Natural killer cell (primary cell): ENCODE measurements around the gene PCDH9. TPM values are rescaled to one million over a fixed set of nuclear protein-coding genes. Genes with fewer than 3 reads are reported as not detected.
"Not testable (repeated sequence)": the region's sequence is repeated elsewhere in the genome, so short reads cannot be mapped to it uniquely, and the experiment has no call there.

ENCODE experiments used
- ATAC-seq, 3 donors: fragments of 150-1000 bp in 2 of 3; fragments of 200-7000 bp in 1 of 3; cut with Tn5 transposase; 1 replicate in 1 of 3; 2 replicates in 2 of 3; pipeline ENCODE4 v1.10.0; 2021; ENCODE audit warnings: mild to moderate bottlenecking in 2 of 3, moderate library complexity in 2 of 3
- DNase-seq, 2 donors: peaks; one replicate each; pipeline versions ENCODE4 v3.0.0 to v3.0.0-alpha.2; 2013 to 2021; ENCODE audit warnings: mixed read lengths in 1 of 2
- H3K27ac ChIP-seq: one replicate; pipeline ENCODE4 v1.5.1; 2013; ENCODE audit warnings: mild to moderate bottlenecking, low read length
- H3K27me3 ChIP-seq: one replicate; pipeline ENCODE4 v1.6.1; 2013; ENCODE audit warnings: low read length; ENCODE audit not compliant: control insufficient read depth, insufficient read depth
- H3K36me3 ChIP-seq: one replicate; pipeline ENCODE4 v1.6.1; 2013; ENCODE audit warnings: low read length; ENCODE audit not compliant: control insufficient read depth, insufficient read depth
- H3K4me1 ChIP-seq: one replicate; pipeline ENCODE4 v1.6.1; 2013; ENCODE audit warnings: low read length; ENCODE audit not compliant: control insufficient read depth, insufficient read depth
- H3K4me3 ChIP-seq: one replicate; pipeline ENCODE4 v1.5.1; 2013; ENCODE audit warnings: low read length
- H3K9me3 ChIP-seq: one replicate; pipeline ENCODE4 v1.6.1; 2013; ENCODE audit warnings: low read length; ENCODE audit not compliant: control insufficient read depth, insufficient read depth
- H3K27ac Mint-ChIP-seq, 2 donors: one replicate each; pipeline ENCODE4 v1.8.0; 2022; ENCODE audit warnings: mild to moderate bottlenecking in 2 of 2, mixed read lengths in 2 of 2, moderate library complexity in 1 of 2
- H3K27me3 Mint-ChIP-seq, 2 donors: one replicate each; pipeline ENCODE4 v1.8.0; 2022; ENCODE audit warnings: low read depth in 2 of 2, mixed read lengths in 2 of 2
- H3K36me3 Mint-ChIP-seq: one replicate; pipeline ENCODE4 v1.8.0; 2022; ENCODE audit warnings: mixed read lengths
- H3K4me1 Mint-ChIP-seq, 2 donors: one replicate each; pipeline ENCODE4 v1.8.0; 2022; ENCODE audit warnings: mixed read lengths in 2 of 2
- H3K4me3 Mint-ChIP-seq: one replicate; pipeline ENCODE4 v1.8.0; 2022; ENCODE audit warnings: mild to moderate bottlenecking, moderate library complexity, mixed read lengths
- H3K9me3 Mint-ChIP-seq, 2 donors: one replicate each; pipeline ENCODE4 v1.8.0; 2022; ENCODE audit warnings: mixed read lengths in 2 of 2
- WGBS: methylation state at CpG from one replicate; pipeline ENCODE4 v1.1.7; 2013; ENCODE audit warnings: missing lambda C conversion rate; ENCODE audit not compliant: insufficient coverage; 5-methylcytosine and 5-hydroxymethylcytosine counted together
- intact Hi-C: fragments of 100-400 bp; cut with micrococcal nuclease; formaldehyde crosslinking; loops from one replicate; pipeline ENCODE4 v1.14.2; 2022
- total RNA-seq, 4 donors: library from RNA; stranded (reverse); fragments of 120-200 nt in 1 of 4; gene quantifications; one replicate each; pipeline versions ENCODE4 v1.2.3 to v1.2.4, GENCODE V29; 2013 to 2022
- TF ChIP-seq, protein P1 (sequence below): fragments of 200-600 bp; IDR thresholded peaks from one replicate; pipeline ENCODE4 v1.8.0; 2022; ENCODE audit warnings: antibody characterized with exemption

The PCDH9 gene
- total RNA-seq, 3 donors from 2014 or later (not counting 1 experiment from before 2014, with no cell fraction given): 0.43 to 1.5 (median 0.68) TPM

DNA sequence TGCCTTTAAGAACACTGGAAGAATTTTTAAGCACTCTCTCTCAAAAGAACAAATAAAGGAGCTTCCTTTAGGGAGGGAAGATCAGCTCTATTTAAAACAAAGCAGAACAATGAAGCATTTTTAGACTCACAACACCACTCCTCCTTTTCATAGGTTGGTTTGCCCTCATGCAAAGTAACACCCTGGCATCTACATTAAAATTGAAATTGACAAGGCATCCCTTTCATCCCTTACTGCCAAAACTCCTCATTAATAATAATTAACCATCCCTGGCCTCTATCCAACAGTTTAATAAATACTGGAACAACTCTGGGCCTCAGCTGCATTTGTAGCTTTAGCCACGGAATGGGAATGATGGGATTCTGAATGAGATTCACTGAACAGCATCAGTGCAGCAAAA is 929.1 kb downstream of the PCDH9 start:
- no CpG with 5 or more reads among the region's 1 CpG for WGBS
- no peaks in the 10 kb centered on the region for H3K4me1 ChIP-seq
- H3K36me3 ChIP-seq: no peaks in the 10 kb centered on the region
- no peak overlapping the region for H3K4me3 Mint-ChIP-seq
- peaks cover 4% of the 10 kb centered on the region in 2 donors for H3K4me1 Mint-ChIP-seq
- H3K27ac Mint-ChIP-seq: no peak overlapping the region
- no peaks in the 10 kb centered on the region for H3K27me3 Mint-ChIP-seq
- H3K27me3 ChIP-seq: no peaks in the 10 kb centered on the region
- intact Hi-C loops: no loop called here
- TF ChIP-seq, protein P1, sequence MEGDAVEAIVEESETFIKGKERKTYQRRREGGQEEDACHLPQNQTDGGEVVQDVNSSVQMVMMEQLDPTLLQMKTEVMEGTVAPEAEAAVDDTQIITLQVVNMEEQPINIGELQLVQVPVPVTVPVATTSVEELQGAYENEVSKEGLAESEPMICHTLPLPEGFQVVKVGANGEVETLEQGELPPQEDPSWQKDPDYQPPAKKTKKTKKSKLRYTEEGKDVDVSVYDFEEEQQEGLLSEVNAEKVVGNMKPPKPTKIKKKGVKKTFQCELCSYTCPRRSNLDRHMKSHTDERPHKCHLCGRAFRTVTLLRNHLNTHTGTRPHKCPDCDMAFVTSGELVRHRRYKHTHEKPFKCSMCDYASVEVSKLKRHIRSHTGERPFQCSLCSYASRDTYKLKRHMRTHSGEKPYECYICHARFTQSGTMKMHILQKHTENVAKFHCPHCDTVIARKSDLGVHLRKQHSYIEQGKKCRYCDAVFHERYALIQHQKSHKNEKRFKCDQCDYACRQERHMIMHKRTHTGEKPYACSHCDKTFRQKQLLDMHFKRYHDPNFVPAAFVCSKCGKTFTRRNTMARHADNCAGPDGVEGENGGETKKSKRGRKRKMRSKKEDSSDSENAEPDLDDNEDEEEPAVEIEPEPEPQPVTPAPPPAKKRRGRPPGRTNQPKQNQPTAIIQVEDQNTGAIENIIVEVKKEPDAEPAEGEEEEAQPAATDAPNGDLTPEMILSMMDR: no peak
- H3K36me3 Mint-ChIP-seq: peaks cover 7% of the 10 kb centered on the region
- DNase-seq (no peak), ATAC-seq (no peak)
- no peak overlapping the region for H3K27ac ChIP-seq
- H3K9me3 Mint-ChIP-seq: peaks cover 3 to 6% of the 10 kb centered on the region in 2 donors
- H3K9me3 ChIP-seq: no peaks in the 10 kb centered on the region
- no peak overlapping the region for H3K4me3 ChIP-seq

- Mint-ChIP-seq H3K27ac (no peak overlapping the region), H3K36me3 (peaks cover 7% of the 10 kb centered on the region), H3K4me3 (no peak overlapping the region), H3K27me3 (no peaks in the 10 kb centered on the region), H3K4me1 (no peaks in the 10 kb centered on the region), H3K9me3 (peaks cover 3 to 9% of the 10 kb centered on the region in 2 donors)
- no CpG with 5 or more reads among the region's 1 CpG for WGBS
- no peak overlapping the region for H3K27ac ChIP-seq
- DNase-seq (no peak), ATAC-seq (no peak)
- intact Hi-C loops: no loop called here
- no peaks in the 10 kb centered on the region for H3K4me1 ChIP-seq
- no peaks in the 10 kb centered on the region for H3K36me3 ChIP-seq
- TF ChIP-seq, protein P1: no peak
- no peak overlapping the region for H3K4me3 ChIP-seq
- no peaks in the 10 kb centered on the region for H3K27me3 ChIP-seq
- no peaks in the 10 kb centered on the region for H3K9me3 ChIP-seq
Observed at GRCh38 chr13:66296875-66297274, 933.3 kb downstream of the PCDH9 start.

DNA sequence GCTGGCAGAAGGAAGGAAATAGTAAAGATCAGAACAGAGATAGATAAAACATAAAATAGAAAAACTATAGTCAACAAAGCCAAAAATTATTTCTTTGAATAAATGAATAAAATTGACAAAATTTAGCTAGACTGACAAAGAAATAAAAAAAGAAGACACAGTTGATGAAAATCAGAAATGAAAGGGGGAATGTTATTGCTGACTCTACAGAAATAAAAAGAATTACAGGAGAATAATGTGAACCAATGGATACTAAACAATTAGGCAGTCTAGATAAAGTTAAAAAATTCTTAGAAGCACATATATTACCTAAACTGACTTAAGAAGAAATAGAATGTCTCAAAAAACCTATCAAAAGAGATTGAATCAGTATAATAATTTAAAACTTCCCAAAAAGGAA is 933.8 kb downstream of the PCDH9 start:
- no peak overlapping the region for H3K4me3 Mint-ChIP-seq
- TF ChIP-seq, protein P1: no peak

GRCh38 chr13:66286806-66287205 is 943.3 kb downstream of the PCDH9 start:
- H3K4me1 Mint-ChIP-seq, H3K27me3 Mint-ChIP-seq, intact Hi-C loops, H3K27ac ChIP-seq, H3K4me3 Mint-ChIP-seq, H3K4me1 ChIP-seq, H3K27me3 ChIP-seq, H3K27ac Mint-ChIP-seq, H3K4me3 ChIP-seq, DNase-seq, ATAC-seq, H3K36me3 ChIP-seq: not testable (repeated sequence)
- H3K36me3 Mint-ChIP-seq: peaks cover 15% of the 10 kb centered on the region
- peaks cover 13% of the 10 kb centered on the region for H3K9me3 ChIP-seq
- H3K9me3 Mint-ChIP-seq: peaks cover 13 to 18% of the 10 kb centered on the region in 2 donors
- 96% methylated on average over 5 of the region's 5 CpGs for WGBS

More for the DNA sequence above, 933.8 kb downstream of the PCDH9 start:
- Histone ChIP-seq H3K4me1 (no peaks in the 10 kb centered on the region), H3K9me3 (no peaks in the 10 kb centered on the region), H3K4me3 (no peak overlapping the region), H3K36me3 (no peaks in the 10 kb centered on the region), H3K27ac (no peak overlapping the region), H3K27me3 (no peaks in the 10 kb centered on the region)
- H3K27ac Mint-ChIP-seq: no peak overlapping the region
- H3K27me3 Mint-ChIP-seq: no peaks in the 10 kb centered on the region
- ATAC-seq (no peak), DNase-seq (no peak)
- intact Hi-C loops: no loop called here
- H3K9me3 Mint-ChIP-seq: peaks cover 3 to 9% of the 10 kb centered on the region in 2 donors
- H3K4me1 Mint-ChIP-seq: no peaks in the 10 kb centered on the region
- peaks cover 7% of the 10 kb centered on the region for H3K36me3 Mint-ChIP-seq
